Activated CD8-positive, alpha-beta memory T cell treated with anti-CD3 and anti-CD28 coated beads for 1 hour (primary cell): Measurements from ENCODE around the gene KDM7A.

Source experiments
- DNase-seq, 2 donors: peaks; one replicate each; pipeline ENCODE4 v3.0.0-alpha.2; 2020; ENCODE audit warnings: low read depth in 1 of 2; ENCODE audit errors: extremely low read depth in 1 of 2

The KDM7A gene

DNA sequence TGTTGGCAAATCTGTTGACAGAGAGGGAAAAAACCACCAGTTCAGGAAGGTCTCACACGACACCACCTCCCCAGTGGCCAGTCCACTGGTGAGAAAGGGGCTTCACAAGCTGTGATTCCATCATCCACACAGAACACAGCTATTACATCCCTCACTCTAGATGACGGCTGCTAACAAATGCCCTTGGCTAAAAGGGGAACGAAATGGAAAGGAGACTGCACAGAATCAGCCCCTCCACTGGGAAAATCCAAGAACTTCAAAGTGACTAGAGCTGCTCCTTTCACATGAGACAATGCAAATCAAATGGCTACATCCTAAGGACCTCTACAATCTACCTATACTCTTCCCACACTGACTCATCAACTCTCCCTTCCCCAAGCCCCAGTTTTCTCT, 119.6 kb downstream of the KDM7A start:
- DNase-seq = no peak

DNA sequence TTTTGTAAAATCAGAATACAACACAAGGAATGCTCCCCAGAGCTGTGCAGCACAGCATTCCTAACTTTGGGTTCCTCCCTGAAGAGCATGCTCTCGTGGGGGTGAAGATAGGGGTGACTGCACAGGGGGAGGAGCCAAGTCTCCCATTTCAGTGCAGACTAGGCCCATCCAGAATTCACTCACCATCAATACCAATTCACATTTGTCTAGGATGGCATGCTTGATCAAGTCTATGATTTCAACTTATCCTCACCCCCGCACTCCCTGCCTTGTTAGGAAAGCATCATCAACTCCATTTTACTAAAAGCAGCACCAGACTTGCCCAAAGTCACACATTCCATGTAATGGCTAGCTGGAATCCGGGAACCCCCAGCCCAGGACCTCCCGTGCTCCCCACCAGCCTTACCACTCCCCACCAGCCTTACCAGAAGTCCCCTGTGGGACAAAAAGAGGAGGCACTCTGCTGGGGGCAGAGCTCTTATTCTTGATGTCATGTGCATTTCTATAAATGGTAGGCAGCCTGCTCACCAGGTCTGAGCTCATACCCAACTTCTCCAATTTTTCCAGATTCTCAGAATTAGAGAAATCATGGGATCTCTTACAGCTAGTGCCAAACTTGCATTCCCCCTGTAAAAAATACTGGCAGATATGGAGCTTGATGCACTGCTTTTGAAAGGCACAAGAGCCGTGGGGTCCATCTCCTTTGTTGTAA, 120.2 kb downstream of the KDM7A start:
- DNase-seq = no peak

DNA sequence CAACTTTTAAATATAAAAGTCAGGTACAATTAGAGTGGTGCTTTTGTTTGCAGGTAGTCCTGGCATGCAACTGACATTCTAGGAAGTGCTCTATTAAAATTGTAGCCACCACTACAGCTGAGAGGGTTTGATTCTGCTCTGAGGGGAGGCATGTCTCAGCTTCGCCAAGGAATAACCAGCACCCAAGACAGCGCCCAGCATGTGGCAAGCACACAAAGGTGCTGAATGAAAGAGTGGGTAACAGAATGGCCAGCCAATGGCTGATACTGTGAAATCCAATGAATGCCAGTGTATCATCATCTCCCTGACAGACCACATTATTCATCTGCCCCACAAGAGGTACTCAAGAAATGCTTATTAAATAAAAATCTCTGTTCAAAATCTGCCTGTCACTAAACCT, 121.0 kb downstream of the KDM7A start:
- no peak for DNase-seq

DNA sequence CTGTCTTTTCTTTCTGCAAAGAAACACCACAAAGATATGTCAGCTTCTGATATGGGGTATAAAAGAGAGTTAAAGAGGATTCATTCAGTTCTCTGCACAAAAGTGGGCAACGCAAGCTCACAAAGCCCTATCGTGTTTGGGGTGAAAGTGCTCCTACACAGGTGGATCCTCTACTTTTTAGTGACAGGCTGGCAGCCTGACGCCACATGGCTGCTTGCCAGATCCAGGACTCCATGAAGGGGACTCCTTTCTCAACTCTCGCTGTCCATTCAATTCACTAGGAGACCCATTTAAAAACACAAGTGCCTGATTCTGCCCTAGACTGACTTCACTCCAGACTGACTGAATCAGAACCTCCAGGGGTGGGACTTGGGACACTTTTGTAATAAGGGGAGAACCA, 122.0 kb downstream of the KDM7A start:
- DNase-seq = no peak

DNA sequence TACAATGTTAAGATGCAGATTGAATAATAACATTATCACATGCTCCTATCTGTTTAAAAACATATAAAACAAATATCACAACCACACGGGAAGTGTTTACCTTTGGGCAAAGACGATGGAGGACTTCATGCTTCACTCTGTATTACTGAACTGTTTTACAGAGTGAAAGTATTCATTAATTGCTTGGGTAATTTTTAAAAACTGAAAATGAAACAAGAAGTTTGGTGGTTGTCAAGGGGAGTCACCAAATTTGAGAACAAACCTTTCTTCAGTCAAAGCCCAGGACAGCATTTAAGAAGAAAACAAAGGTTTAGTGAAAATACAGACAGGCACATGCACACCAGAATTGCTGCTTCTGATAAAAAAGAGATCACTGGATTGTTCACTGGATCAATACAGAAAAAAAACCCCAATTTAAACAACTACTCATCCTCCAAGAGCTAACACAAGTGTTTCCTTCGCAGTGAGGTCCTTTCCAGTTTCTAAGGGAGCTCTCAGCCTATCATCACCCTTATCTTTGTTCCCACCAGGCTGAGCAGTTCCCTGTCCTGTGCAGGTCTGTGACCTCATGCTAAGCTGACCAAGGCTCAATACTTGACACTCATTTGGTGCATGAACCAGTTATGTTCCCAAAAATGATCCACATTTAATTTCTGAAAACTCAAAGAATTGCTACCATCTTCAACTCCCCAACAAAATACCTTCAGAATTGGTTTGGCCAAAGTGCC, 122.8 kb downstream of the KDM7A start:
- no peak for DNase-seq

DNA sequence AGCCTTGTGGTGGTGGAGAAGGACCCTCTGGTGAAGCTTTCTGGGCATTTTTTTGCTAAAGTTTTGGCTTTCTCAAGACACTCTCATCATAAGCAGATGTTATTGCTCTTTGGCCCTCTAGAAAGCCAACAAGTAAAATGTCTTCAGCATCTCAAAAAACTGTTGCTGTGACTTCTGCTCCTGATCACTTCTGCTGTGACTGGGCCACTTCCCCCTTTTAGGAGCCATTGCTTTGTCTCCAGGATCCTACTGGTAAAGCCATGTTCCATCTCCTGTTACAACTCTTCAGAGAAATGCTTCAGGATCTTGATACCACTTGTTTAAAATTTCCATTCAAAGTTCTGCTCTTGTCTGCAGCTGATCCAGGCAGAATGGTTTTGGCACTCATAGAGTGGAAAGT, 125.0 kb downstream of the KDM7A start:
- no peak for DNase-seq

DNA sequence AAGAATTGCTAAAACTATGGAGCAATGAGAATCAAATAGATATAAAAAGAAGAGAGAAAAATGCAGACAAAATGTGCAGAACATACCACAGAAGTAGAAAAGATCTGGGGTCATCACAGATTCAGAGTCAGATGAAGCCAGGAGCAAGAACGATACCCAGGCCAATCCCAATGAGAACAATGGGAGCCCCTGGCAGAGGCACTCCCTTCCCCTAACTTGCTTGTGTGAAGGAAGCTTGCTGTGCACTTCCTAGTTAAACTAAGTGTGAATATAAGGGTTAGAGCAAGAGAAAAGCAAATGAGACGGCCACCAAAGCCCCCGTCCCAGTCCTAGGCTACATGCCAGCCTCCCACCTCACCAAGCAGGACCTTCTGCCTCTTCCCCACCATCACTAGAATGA, 126.7 kb downstream of the KDM7A start:
- DNase-seq = no peak

DNA sequence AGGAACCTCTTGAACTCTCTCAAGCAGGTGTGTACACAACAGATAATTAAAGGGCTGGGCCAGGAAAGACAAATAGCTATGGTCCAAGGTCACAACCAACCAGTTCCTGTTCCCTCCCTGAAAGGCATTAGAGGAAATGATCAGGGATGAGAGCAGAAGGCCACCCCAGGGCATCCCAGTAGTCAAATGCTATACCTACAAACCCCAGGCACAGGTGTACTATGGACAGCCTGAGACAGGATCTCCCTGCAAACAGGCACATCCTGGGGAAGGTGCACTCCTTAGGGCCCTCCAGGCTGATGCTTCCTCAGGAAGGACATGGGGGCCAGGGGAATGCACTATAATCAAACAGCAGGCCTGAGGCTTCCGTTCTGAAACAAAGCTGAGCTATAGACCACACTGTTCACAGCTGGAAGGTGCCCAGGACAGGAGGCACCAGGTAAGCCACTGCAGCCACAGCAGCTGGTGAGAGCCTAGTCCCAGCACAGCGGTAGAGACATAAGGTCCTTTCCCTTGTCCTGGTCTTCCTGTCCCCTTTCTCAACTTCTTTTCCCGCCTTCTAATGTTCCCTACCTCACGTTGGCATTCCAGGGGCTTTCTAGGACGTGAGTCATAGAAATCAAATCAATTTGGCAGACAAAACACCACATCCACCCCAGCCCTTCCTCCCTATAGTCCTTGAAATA, 127.3 kb downstream of the KDM7A start:
- DNase-seq = no peak

DNA sequence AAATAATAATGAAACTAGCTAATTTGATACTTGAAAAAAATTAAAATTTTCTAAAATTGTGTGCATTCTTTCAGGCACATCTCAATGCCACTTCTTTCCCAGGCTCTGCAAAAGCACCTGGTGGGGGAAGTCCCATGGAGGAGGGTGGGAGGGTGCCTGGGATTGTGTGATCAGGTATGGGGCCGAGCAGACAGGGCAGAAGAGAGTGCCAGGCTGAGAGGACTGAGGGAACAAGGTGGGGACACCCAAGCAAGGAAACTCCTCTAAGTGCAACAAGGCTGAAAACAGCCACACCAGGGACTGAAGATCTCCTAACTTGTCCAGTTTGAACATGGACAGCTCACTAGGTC, 127.8 kb downstream of the KDM7A start:
- no peak for DNase-seq

DNA sequence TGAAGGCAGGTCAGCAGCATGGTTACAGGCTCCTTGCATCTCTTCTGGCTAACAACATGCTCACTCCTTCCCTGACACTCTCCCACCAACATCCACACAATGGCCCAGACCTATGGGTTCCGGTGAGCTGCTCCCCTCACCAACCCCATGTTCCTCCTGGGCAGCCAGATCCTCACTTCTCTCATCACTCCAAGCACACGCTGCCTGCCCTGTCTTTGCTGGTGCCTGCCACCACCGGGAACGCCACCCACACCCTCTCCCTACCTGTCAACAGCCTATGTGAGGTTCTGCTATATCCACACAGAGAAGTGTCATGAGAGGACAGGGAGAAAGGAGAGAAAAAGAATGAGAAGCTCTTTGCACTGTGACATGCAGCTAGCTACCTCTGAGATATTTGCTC, 128.6 kb downstream of the KDM7A start:
- no peak for DNase-seq

DNA sequence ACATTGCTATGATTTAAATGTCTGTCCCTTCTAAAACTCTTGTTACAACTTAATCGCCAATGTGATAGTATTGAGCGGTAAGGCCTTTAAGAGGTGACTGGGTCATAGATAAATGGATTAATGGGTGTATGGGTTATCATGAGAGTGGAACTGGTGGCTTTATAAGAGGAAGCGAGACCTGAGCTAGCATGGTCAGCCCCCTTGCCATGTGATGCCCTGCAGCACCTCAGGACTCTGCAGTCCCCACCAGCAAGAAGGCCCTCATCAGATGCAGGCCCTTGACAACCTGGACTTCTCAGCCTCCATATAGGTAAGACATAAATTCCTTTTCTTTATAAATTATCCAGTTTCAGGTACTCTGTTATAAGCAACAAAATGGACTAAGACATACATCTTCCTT, 129.6 kb downstream of the KDM7A start:
- no peak for DNase-seq

DNA sequence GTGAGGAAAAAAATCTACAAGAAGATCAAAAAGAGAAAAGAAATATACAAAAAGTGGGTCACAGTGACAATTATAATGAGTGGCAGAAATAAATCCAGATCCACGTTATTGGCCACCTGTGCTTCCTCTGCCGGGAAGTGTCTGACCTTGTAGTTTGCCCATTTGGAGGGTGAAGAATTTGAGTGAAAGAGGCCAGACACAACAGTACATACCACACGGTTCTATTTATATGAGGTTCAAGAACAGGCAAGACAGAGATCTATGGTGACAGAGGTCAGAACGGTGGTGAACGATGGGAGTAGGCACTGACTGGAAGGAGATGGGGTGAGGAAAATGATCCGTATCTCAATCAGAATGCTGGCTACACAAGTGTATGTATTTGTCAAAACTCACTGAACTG, 131.1 kb downstream of the KDM7A start:
- DNase-seq = no peak

DNA sequence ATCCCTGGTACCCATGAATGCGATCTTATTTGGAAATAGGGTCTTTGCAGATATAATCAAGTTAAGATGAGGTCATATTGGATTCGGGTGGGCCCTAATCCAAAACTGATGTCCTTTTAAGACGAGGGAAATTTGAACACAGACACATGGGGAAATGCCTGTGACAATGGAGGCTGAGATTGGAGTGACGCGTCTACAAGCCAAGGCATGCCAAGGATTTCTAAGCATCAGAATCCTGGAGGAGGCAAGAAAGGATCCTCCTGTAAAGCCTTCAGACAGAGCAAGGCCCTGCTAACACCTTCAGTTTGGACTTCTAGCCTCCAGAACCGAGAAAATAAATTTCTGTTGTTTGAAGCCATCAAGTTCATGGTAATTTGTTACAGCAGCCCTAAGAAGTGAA, 132.5 kb downstream of the KDM7A start:
- no peak for DNase-seq

DNA sequence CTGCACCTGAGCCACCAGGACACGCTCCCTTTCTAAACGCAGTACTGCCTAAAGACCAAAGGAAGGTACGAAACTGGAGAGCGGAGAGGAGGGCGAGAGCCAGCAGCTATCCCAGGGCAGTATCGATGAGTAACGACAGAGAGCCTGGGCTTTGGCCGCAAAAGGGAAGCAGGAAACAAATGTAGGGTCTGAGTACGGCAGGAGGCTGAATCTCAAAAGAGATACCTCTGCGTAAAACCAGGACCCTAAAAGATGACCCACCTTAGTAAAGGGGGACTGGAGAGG, 134.5 kb downstream of the KDM7A start:
- no peak for DNase-seq

DNA sequence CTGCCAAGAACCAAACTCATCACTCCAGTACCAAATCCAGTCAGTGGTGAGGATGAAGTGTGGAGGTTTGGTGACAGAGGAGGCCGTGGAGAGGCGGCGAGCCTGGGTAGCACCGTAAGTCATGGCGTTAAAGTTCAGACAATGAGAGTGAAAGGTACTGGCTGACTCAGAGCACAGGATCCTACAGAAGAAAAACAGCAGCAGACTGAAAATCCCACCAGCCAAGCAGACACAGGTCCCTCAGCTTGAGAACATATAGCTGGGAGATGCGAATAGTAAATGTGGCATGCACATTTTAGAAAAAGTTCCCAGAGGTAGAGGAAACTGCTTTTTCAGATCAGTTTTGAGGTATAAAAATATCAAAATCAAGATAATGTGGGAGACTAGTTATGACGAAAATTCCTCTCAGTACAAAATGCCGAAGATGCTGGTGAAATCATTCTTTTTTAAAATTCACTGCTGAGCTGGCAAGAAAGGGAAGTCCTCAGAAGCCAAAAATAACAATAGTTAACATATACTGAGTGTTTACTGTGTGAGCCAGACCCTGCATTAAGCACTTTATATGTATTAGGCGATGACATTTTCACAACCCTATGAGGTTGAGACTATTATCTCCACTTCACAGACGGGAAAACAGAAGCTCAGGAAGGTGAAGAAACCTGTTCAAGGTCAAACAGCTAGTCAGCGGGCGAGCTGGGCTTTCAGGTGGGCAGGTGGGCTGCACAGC, 135.0 kb downstream of the KDM7A start:
- no peak for DNase-seq

DNA sequence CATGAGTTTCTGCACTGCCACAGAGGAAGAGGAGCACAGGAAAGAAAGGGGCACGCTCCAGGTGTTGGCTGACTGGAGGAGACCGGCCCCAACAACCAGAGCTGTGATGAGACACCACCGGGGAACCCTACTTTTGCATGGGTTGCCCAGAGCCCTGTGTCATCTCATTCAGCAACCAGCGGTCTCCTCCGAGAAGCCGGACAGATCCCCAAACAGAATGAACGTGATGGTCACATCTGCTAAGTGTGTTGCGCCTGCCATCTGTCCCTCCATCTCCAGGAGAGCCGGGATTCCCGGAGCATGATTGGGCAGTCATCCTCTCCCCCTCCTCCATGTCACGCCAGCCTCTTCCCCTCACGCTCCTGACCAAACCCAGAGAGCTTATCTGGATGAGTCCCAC, 136.9 kb downstream of the KDM7A start:
- no peak for DNase-seq

DNA sequence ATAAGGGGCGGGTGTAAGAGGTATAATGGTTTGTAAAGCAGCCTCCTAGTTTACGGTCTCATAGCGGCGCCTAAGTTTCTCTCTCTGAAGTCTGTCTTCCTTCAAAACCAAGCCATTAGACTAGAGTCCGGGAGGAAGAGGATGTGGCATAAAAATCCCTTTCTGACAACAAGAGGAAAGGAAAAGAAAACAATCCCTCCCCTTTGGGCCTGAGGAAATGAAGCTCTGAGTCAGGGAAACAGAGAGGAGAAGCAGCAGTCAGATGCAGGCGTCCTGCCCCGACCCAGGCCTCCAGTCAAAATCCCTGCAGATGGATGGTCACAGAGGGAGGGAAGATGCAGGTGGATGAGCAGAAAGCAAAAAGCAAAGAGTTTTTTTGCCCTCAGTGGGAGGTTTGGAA, 137.7 kb downstream of the KDM7A start:
- DNase-seq = no peak

DNA sequence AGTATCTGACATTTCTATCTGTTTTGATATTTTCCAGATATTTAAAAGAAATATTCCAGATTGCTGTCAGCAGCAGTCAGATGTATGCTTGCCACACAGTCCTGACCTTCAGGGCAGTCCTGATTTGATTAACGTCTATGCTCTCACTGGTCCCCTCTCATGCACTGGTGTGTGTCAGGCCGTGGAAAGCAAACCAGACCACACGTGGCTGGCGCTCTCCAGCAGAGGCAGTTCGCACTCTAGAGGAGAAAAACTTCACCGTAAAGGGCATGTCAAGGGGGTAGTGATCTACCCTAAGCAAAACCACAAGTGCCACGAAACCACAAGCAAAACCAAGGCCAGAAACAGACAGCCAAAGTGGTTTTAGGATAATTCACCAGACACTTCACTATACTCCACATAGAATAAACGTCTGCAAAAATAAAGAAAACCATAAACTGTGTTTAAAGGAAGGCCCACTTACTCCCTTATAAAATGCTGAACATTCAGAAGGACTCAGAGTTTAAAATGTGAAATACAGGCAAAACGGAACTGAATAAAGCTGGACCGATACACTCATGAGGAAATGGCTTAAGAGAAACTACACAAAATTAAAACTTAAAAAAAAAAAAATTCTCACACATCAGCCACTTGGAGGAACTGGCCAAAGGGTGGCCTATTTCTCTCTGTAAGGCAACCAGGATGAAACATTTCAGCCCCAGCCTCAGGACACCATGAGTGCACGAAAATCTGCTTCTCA, 140.4 kb downstream of the KDM7A start:
- no peak for DNase-seq

DNA sequence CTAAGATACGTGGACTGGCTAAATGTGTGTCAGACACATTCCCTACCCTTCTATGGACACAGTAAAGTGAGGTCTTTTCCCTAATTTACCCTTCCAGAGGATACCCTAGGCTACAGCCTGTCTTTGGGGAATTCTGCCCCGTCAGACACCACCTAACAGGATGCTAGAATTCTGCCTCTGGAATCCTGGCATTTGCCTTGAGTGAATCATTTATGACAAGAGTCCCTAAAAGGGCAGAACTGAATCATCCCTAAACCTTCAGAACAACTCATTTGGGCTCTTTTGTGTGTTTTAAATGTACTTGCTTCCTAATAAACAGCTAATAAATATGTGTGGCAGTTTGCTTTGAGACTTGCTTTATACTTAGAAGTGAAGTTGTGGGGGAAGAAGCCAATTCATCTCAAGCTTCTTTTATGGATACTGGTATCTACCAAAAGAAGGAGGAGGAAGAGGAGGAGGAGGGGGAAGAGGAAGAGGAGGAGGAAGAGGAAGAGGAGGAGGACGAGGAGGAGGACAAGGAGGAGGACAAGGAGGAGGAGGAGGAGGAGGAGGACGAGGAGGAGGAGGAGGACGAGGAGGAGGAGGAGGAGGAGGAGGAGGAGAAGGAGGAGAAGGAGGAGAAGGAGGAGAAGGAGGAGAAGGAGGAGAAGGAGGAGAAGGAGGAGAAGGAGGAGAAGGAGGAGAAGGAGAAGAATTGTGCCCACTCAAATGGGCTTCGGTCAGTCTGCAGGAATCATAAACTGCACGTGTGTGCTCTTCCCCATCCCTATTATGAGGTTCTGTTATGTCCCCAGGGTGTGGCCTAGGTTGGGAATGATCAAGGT, 141.2 kb downstream of the KDM7A start:
- DNase-seq = no peak
